GM18868 (cell line): ENCODE measurements around the gene USP36.
"Not testable (repeated sequence)": the region's sequence is repeated elsewhere in the genome, so short reads cannot be mapped to it uniquely, and the experiment has no call there.

ENCODE experiments used
- ATAC-seq: cut with Tn5 transposase; IDR thresholded peaks from one replicate; pipeline ENCODE4 v1.9.1; 2021; ENCODE audit warnings: mild to moderate bottlenecking, moderate library complexity; ENCODE audit not compliant: unreplicated experiment

USP36 gene

DNA sequence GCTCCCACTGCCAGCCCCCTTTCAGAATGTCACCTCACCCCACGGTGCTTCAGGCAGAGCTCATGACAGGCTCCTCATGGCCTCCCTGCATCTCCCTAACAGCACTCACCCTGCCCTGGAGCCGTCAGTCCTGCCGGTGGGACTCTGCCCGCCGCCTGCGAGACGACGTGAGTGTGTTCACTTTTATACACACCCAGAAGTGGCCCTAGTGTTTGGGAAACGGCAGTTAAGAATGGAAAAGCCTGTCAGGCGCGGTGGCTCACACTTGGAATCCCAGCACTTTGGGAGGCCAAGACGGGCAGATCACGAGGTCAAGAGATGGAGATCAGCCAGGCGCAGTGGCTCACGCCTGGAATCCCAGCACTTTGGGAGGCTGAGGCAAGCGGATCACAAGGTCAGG, 46.2 kb downstream of the USP36 start:
- no peak for ATAC-seq

DNA sequence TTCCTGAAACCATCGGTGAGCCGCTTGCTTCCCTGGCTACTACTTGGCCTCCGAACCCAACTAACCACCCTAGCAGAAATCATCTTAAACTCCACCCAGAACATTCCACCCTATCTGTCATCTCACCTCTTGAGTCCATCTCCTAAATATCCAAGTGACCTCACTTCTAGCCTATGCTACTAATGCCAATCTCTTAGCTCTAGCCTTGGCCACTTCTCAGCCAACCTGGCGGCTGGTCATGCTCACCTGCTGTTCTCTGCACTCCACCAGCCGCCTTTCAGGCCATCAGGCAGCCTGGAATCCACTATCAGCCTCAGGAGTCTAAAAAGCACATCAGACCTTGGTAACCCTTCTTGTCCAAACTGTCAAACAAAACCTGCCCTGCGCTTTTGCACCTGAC, 46.6 kb downstream of the USP36 start:
- no peak for ATAC-seq

DNA sequence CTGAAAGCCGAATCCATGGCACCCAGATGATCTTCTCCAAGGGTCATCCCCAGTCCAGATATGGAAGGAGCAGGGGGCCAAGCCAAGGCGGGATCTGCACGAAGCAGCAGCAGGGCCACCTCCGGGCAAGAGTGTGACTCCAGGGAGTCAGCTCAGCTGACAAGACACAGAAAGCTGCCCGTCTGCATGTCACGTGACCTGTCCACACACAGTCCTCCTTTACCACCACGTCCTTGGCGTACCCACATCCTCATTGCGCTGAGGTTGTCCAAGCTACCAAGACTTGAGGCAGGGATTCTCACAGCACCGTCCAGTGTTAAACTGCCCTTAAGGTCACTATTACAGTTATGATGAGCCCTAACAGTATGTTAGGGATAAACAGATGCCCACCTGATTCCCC, 47.2 kb downstream of the USP36 start:
- no peak for ATAC-seq

DNA sequence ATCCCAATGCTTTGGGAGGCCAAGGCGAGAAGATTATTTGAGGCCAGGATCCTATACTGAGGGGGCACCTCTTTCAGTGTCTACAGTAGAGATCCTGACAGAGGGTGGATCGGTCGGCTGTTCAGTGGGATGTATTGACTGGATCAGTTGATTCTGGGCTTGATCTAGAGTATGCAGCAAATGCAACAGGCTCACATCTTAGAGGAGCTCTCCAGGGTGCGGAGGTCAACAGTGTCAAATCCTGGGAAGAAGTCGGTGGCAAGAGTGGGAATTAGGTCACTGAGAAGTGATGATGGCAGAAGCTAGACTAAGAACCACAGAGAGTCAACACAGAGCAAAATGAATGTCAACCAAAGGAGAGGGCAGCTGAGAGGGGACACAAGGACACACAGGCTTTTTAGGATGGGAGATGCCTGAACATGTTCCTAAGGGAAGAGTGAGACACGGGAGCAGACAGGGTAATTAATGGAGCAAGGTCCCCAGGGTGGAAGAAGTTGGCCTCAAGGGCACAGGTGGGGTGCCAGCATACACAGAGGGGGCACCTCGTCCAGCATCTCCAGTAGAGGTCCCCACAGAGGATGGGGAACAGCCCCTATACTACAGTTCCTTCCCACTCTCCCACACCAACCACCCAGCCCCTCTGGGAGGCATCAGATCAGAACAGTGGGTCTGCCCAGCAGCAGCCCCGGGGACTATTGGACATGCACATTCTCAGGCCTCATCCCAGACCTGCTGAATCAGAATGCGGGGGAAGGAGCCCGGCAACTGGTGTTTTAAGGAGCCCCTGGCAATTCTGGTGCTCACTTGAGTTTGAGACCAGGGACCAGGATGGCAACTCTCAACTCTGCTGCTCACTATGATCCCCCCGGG, 48.5 kb downstream of the USP36 start:
- ATAC-seq: no peak

DNA sequence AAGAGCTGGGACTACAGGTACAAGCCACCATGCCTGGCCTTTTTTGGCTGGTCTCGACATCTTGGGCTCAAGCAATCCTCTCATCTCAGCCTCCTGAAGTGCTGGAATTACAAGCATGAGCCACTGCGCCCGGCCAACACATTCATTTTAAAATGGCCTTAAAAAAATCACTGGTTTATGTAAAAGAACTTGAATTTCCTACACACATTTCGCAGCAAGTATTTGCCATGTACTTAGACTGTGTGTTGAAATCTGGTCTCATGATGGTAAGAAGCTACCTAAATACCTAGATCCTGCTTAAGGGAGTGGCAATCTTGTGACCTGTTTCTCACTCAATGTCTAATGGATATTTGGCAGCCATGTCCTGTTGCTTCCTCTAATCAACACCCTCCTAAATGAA, 50.1 kb downstream of the USP36 start:
- ATAC-seq: no peak

DNA sequence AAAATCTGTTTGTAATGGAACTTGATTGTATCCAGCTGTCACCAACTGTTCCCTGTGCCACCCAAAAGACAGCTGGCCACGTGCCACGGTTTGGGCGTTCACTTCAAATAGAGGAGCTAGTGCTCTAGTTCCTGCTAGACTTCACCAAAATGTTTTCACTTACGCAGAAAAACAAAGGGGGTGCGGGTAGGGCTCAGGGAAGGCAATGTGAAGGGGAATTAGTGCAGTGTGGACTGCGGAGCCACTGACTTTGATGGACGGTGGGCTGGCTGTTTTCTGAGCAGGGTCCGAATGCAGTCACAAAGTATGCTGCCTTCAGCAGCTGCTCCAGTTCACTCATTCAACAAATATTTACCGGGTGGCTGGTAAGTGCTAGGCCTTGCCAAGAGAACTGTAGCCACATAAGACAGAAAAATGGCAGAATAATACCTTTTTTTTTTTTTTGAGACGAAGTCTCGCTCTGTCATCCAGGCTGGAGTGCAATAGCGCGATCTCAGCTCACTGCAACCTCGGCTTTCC, 50.9 kb downstream of the USP36 start:
- ATAC-seq: no peak

DNA sequence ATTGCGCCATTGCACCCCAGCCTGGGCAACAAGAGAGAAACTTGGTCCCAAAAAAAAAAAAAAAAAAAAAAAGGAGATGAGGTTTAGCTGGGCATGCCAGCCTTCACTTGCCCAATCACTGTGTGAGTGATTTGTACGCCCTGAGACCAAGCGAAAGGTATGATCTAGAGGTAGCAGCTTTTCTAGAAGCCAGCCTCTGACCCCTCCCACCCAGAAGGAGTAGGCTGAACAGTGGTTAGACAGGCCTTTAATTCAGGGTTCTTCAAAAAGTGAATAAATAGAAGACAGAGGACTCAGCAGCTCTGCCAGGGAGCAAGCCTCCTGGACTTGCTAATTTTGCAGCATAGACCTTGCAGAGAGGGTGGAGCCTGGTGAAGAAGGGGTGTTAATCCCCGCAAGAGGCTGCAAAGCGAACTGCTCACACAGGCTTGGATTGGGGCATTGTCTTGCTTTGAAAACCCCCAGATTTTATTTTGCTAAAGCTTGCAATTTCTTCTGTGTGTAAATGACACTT, 51.4 kb downstream of the USP36 start:
- ATAC-seq: no peak

DNA sequence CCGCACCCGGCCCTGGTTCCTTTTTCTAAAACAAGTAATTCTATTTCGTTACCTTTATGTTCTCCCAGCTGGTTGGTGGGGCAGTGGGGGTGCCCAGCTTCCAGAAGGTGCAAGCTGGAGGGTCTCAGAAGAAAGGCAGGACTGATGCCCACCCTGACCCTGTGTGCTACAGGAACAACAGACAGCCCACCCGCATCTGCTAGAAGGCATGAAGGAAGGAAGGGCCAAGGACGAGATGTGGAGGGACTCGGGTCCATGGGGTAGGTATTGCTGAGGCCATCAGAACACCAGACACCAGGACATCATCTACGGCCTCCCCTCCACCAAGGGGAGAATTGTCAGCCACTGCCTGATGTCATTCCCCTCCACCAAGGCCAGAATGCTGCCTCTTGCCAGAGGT, 52.2 kb downstream of the USP36 start:
- ATAC-seq: no peak

DNA sequence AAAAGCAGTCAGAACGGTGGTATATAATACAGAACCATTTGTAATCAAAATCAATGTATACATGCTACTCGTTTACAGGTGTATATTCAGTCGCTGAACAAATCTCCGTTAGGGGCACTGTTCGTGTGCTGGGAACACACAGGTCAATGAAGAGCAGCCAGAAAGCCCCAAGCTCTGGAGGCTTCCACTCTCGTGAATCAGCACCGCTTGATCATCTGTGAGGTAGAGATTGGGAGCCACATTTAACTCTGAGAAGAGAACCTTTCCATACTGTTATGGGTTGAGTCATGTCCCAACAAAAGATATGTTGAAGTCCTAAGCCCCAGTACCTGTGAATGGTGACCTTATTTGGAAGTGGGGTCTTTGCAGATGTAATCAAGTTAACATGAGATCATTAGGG, 53.2 kb downstream of the USP36 start:
- ATAC-seq: no peak

DNA sequence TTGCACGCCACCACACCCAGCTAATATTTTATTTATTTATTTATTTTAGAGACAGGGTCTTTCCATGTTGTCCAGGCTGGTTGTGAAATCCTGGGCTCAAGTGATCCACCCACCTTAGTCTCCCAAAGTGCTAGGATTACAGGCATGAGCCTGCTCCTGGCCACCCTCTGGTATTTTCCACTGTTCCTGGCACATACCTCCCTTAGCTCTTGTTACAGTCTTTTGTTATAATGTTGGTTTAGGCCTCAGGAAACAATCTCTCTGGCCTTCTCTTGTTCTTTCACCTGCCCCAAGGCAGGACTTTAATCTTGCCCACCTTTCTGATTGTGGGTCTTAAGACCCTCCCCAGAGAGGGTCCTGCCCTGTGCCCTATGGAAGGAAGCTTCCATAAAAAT, 55.0 kb downstream of the USP36 start:
- ATAC-seq: no peak

DNA sequence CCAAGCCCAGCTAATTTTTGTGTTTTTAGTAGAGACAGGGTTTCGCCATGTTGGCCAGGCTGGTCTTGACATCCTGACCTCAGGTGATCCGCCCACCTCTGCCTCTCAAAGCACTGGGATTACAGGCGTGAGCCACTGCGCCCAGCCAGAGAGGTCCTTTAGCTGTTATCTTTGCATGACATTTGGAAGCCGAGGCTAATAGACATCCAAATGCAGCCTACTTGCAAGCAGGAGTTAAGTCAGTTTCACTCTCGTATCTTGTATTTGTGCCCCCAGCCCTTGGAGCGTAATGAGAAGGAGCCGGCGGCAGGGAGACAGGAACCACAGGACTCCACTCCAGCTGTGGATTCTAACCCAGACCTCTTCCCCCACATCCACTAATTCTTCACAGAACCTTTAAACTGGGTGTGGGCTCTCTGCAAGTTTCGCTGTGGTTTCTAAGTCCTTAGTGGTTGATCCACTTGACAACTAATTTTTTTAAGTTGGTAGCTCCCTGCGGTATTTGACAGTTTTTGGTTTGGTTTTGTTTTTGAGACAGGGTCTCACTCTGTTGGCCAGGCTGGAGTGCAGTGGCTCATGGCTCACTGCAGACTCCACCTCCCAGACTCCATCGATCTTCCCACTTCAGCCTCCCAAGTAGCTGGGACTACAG, 55.5 kb downstream of the USP36 start:
- ATAC-seq: no peak

DNA sequence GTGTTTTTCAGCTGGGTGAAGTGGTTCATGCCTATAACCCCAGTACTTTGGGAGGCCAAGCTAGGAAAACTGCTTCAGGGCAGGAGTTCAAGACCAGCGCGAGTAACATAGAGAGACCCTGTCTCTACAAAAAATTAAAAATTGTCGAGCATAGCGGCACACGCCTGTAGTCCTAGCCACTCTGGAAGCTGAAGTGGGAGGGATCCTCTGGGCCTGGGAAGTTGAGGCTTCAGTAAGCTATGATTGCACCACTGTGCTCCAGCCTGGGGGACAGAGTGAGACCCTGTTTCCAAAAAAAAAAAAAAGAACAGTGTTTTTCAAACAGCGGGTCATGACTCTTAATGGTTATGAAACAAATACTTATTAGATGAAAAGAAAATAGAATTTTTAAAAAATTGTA, 56.3 kb downstream of the USP36 start:
- ATAC-seq: no peak

DNA sequence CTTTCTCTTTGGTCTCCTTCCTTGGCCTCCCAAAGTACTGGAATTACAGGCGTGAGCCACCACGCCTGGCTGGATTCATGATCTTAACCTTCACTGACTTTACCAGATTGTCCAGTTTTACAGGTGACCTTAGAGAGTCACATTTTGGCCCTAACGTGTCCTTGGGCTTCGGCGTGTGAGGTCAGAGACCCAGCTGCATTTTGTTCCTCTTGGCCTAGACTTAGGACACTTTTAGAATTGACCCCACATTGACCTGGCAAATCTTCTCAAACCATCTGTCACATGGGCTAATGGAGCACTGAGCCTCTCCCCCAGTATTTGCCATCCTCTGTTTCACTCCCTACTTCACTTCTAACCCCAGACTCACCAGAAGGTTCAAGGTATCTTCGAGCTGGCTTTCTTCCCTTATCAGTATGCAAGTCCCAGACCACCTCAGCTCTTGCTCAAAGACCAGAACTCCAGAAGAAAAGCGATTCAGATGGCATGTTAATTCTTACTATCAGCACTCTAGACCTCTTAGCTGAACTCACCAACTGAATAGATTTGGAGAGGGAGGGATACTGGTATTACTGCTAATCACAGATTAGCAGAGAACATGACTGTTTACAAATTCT, 56.8 kb downstream of the USP36 start:
- ATAC-seq: no peak

DNA sequence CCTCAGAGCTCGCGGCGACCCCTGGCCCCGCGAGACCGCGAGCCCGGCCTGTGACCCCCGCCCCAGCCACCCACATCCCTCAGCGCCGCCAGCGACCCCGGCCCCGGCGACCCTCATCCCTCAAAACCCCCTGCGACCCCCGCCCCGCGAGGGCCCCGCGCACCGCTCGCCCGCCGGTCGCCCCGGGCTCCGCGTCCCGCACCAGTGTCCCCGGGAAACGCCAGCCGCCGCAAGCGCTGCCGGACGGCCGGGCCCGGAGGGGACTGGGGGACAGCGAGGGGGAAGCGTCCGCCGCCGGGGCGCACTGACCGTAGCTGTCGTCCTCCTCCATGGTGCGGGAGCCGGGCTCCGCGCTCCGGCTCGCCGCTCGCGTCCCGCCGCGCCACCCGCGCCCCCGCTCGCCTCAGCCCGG, 58.7 kb downstream of the USP36 start, which contains the start of gene CYTH1:
Gene CYTH1, minus strand, starts transcription at position 381 of the 412 bp plus-strand sequence. Its CDS starts 50 bp downstream, at position 331.
- ATAC-seq: peak; percentile 4

DNA sequence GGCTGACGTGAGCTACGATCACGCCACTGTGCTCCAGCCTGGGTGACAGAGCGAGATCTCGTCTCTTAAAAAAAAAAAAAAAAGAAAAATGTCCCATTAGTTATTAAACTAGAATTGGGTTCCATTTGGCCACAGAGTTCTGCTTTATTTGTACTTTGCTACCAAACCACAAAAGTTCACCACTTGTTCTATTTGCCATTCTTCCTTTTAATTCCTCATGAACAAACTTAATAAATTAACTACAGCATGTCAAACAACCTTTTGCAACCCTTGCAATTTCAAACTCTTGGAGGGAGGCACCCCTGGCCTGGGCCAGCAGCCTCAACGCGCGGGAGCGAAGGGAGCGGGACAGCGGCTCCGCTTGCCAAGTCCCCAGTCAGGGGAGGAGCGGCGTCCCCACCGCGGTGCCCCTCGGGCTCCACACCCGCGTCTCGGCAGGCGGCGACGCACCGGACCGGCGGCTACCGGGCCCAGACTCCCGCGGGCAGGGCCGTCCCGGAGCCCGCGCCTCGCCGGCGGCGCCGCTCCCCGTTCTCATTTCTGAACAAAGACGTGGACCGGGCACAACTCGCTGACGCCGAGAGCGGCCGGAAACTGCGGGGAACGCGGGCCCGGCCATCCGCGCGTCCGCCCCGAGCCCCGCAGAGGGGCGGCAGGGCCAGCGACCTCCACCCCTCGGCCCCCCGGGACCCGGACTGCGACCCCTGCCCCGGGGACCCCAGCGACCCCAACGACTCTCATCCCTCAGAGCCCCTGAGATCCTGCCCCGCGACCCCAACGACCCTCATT, 59.3 kb downstream of the USP36 start:
- no peak for ATAC-seq

DNA sequence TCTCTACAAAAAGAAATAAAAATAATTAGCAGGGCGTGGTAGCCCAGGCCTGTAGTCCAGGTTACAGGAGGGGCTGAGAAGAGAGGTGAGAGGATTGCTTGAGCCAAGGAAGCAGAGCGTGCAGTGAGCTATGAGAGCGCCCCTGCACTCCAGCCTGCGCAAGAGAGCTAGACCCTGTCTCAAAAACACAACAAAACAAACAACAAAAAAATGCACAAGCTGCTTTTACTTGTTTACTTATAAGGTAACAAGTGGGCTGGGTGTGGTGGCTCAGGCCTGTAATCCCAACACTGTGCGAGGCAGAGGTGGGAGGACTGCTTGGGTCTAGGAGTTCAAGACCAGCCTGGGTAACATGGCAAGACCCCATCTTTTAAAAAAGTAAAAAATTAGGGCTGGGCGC, 60.3 kb downstream of the USP36 start:
- ATAC-seq: no peak

DNA sequence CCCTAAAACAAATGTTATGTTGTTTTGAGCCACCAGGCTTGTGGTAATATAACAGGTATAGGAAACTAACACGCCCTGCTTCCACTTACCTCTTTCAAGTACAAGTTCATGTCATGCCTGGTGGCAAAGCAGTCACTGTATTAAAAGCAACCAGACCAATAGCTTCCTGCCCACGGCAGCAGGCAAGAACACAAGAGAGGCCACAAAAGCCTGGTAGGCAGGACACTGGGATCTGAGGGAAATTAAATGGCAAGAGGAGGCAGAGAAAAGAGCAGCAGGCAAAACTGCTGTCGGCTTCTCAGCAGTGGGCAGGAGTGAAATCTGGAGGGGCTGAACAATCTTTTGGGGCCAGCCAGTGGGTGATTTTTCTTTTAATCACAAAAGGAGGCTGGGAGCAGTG, 60.8 kb downstream of the USP36 start:
- no peak for ATAC-seq

DNA sequence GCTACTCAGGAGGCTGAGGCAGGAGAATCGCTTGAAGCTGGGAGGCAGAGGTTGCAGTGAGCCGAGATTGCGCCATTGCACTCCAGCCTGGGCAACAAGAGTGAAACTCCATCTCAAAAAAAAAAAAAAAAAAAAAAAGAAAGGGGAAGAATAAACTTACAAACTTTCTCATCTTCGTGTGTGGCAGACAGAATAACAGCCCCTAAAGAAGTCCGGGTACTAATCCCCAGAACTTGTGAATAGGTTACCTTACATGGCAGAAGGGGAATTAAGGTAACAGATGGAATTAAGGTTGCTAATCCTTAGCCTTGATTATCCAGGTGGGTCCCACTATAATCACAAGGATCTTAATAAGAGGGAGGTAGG, 61.3 kb downstream of the USP36 start:
- not testable (repeated sequence) for ATAC-seq

DNA sequence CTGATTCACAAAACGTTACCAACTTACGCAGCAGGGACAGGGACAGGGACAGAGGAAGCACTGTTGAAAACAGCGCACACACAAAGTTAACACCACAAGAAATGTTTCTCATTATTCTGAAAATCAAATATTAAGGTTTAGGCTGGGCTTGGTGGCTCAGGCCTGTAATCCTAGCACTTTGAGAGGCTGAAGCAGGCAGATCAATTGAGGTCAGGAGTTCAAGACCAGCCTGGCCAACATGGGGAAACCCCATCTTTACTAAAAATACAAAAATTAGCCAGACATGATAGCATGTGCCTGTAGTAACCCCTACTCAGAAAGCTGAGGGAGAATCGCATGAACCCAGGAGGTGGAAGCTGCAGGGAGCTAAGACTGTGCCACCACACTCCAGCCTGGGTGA, 62.7 kb downstream of the USP36 start:
- no peak for ATAC-seq

DNA sequence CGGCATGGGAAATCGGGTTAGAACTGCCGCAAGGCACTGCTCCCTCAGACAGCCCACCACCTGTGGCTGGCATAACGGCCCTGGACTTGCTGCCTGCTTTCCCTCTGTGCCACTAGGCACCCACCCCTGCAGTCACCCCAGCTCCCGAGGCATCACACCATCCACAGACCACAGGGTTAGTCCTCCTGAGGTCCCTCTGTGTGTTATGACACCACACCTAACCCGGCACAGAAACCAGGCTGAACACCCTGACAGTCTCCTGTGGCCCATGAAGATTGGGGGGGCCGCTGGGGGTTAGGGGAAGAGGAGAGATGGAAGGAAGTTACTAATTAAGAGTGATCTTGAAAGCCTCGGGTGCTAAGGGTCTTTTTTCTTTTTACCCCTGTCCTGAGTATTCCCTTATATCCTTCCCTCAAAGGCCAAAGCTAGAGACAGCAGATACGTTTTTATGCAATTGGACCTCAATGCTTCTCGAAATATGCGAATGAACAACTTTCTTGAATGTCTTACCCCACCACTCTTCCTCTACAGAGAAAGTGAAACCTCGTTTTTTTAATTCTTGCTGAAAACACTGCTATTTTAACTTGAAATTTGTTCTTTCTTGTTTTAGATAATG, 65.5 kb downstream of the USP36 start:
- peak; percentile 36 for ATAC-seq
